Glutamatergic neuron (in vitro differentiated cells): ENCODE results near the gene SMARCA5. TPM values are rescaled to one million over a fixed set of nuclear protein-coding genes. Genes with fewer than 3 reads are reported as not detected.
A peak's percentile ranks its signal among the peaks of the same experiment; 100 is the strongest.

Experiments
- DNase-seq: peaks from one replicate; pipeline ENCODE4 v3.0.0; 2022
- H3K27ac Mint-ChIP-seq: one replicate; pipeline ENCODE4 v1.8.0; 2020; ENCODE audit warnings: mild to moderate bottlenecking, mixed read lengths, inconsistent platforms; ENCODE audit not compliant: unreplicated experiment
- H3K27me3 Mint-ChIP-seq: one replicate; pipeline ENCODE4 v1.8.0; 2020; ENCODE audit warnings: mild to moderate bottlenecking, moderate library complexity, mixed read lengths, inconsistent platforms; ENCODE audit not compliant: unreplicated experiment
- H3K36me3 Mint-ChIP-seq: one replicate; pipeline ENCODE4 v1.8.0; 2020; ENCODE audit warnings: mild to moderate bottlenecking, mixed read lengths, inconsistent platforms; ENCODE audit not compliant: unreplicated experiment
- H3K4me1 Mint-ChIP-seq: one replicate; pipeline ENCODE4 v1.8.0; 2020; ENCODE audit warnings: mild to moderate bottlenecking, low read depth, mixed read lengths, inconsistent platforms; ENCODE audit not compliant: unreplicated experiment
- H3K4me3 Mint-ChIP-seq: one replicate; pipeline ENCODE4 v1.8.0; 2020; ENCODE audit warnings: mild to moderate bottlenecking, mixed read lengths, inconsistent platforms; ENCODE audit not compliant: unreplicated experiment
- H3K9me3 Mint-ChIP-seq: one replicate; pipeline ENCODE4 v1.8.0; 2020; ENCODE audit warnings: mild to moderate bottlenecking, moderate library complexity, mixed read lengths, inconsistent platforms; ENCODE audit not compliant: unreplicated experiment
- CTCF ChIP-seq: fragments of 200-600 bp; sonication (generic); IDR thresholded peaks from one replicate; pipeline ENCODE4 v1.5.0; 2021; ENCODE audit not compliant: partially characterized antibody, unreplicated experiment
- total RNA-seq: library from RNA; stranded (reverse); fragmentation: NEBNext Ultra II Directional; extraction: Animal tissue kit (Norgen Biotek cat#: 25700); gene quantifications from one replicate; pipeline ENCODE4 v1.2.1, GENCODE V29; 2021; ENCODE audit not compliant: unreplicated experiment

SMARCA5 gene
- total RNA-seq, 1 donor from 2014 or later, result 107 TPM

GRCh38 chr4:143502231-143502630 is 11.3 kb upstream of the SMARCA5 start:
- no peak overlapping the region for H3K27ac Mint-ChIP-seq
- H3K4me1 Mint-ChIP-seq, result peaks cover 6% of the 10 kb centered on the region
- H3K9me3 Mint-ChIP-seq, result no peaks in the 10 kb centered on the region
- H3K36me3 Mint-ChIP-seq, result no peaks in the 10 kb centered on the region
- no peak for TF ChIP-seq CTCF
- H3K27me3 Mint-ChIP-seq, result no peaks in the 10 kb centered on the region
- no peak for DNase-seq
- no peak overlapping the region for H3K4me3 Mint-ChIP-seq

- TF ChIP-seq CTCF, result no peak
- no peak for DNase-seq
- Mint-ChIP-seq H3K27me3 (no peaks in the 10 kb centered on the region), H3K36me3 (no peaks in the 10 kb centered on the region), H3K27ac (no peak overlapping the region), H3K9me3 (no peaks in the 10 kb centered on the region), H3K4me3 (no peak overlapping the region), H3K4me1 (peaks cover 6% of the 10 kb centered on the region)
These were observed 7.5 kb upstream of the SMARCA5 start for GRCh38 chr4:143506031-143506430.

- no peak for DNase-seq
- Mint-ChIP-seq H3K27me3 (peaks cover 15% of the 10 kb centered on the region), H3K9me3 (peaks cover 16% of the 10 kb centered on the region), H3K4me3 (no peak overlapping the region), H3K36me3 (peaks cover 4% of the 10 kb centered on the region), H3K27ac (no peak overlapping the region), H3K4me1 (peaks cover 9% of the 10 kb centered on the region)
- no peak for TF ChIP-seq CTCF
These were observed 1.6 kb upstream of the SMARCA5 start for GRCh38 chr4:143511906-143512305.

GRCh38 chr4:143512978-143513313 is 556 bp upstream of the SMARCA5 start:
- peaks cover 16% of the 10 kb centered on the region for H3K9me3 Mint-ChIP-seq
- no peak for TF ChIP-seq CTCF
- peak overlapping the region; percentile 100 for H3K27ac Mint-ChIP-seq
- peaks cover 4% of the 10 kb centered on the region for H3K36me3 Mint-ChIP-seq
- no peak for DNase-seq
- peaks cover 15% of the 10 kb centered on the region for H3K27me3 Mint-ChIP-seq
- peaks cover 17% of the 10 kb centered on the region for H3K4me1 Mint-ChIP-seq
- H3K4me3 Mint-ChIP-seq, result peak overlapping the region; percentile 100

GRCh38 chr4:143514169-143514495 is 630 bp downstream of the SMARCA5 start:
- Mint-ChIP-seq H3K36me3 (peaks cover 4% of the 10 kb centered on the region), H3K27me3 (peaks cover 15% of the 10 kb centered on the region), H3K4me3 (peak overlapping the region; percentile 100), H3K27ac (peak overlapping the region; percentile 100), H3K4me1 (peaks cover 17% of the 10 kb centered on the region), H3K9me3 (peaks cover 16% of the 10 kb centered on the region)
- TF ChIP-seq CTCF, result no peak
- no peak for DNase-seq
